H1 (cell line): Measurements from ENCODE around the gene CALD1. TPM values are rescaled to one million over a fixed set of nuclear protein-coding genes. Genes with fewer than 3 reads are reported as not detected.

ENCODE experiments used
- CTCF ChIA-PET: fragments of 300-600 bp; sonication (Branson Sonifier 250); formaldehyde crosslinking; loops from one replicate; lab custom pipeline; 2021; ENCODE audit not compliant: partially characterized antibody; lab: Charles Lee
- POLR2A ChIA-PET: fragments of 300-600 bp; sonication (Branson Sonifier 250); formaldehyde crosslinking; loops from one replicate; lab custom pipeline; 2021; ENCODE audit warnings: inconsistent platforms; ENCODE audit not compliant: partially characterized antibody; lab: Charles Lee
- DNase-seq, 2 experiments: peaks; one replicate each; pipeline versions ENCODE4 v3.0.0 to v3.0.0-alpha.2; 2010 to 2022; ENCODE audit warnings: low spot score in 2 of 2, low read depth in 1 of 2, mixed read lengths in 1 of 2
- FAIRE-seq: peaks from 2 replicates; lab custom pipeline; 2011; peaks lifted over from hg19 to GRCh38; lab: Jason Lieb, UNC
- H2AFZ ChIP-seq: 2 replicates; pipeline ENCODE4 v1.8.1; 2012; ENCODE audit warnings: low read length, inconsistent platforms
- H2AK5ac ChIP-seq: 2 replicates; pipeline ENCODE4 v1.6.1; 2013; ENCODE audit warnings: low read depth, low read length
- H2BK120ac ChIP-seq: replicated peaks from 2 replicates; pipeline ENCODE3; 2013; ENCODE audit warnings: low read depth, low read length, inconsistent platforms
- H2BK12ac ChIP-seq: 2 replicates; pipeline ENCODE4 v1.6.1; 2013; ENCODE audit warnings: low read depth, low read length
- H2BK15ac ChIP-seq: 2 replicates; pipeline ENCODE4 v1.6.1; 2013; ENCODE audit warnings: low read length
- H2BK20ac ChIP-seq: 2 replicates; pipeline ENCODE4 v1.6.1; 2013; ENCODE audit warnings: low read length
- H2BK5ac ChIP-seq: 2 replicates; pipeline ENCODE4 v1.6.1; 2013; ENCODE audit warnings: low read depth, low read length
- H3K14ac ChIP-seq: 2 replicates; pipeline ENCODE4 v1.6.1; 2013; ENCODE audit warnings: inconsistent platforms; ENCODE audit not compliant: insufficient read length
- H3K18ac ChIP-seq: 2 replicates; pipeline ENCODE4 v1.6.1; 2013; ENCODE audit warnings: low read length; ENCODE audit errors: extremely low read depth
- H3K23ac ChIP-seq: 2 replicates; pipeline ENCODE4 v1.6.1; 2013; ENCODE audit warnings: inconsistent platforms; ENCODE audit not compliant: insufficient read length
- H3K23me2 ChIP-seq: 2 replicates; pipeline ENCODE4 v1.6.1; 2013; ENCODE audit warnings: low read depth, low read length
- H3K27ac ChIP-seq: 2 replicates; pipeline ENCODE4 v1.6.1; 2011; ENCODE audit warnings: low read depth, low read length, inconsistent platforms
- H3K27me3 ChIP-seq, 4 experiments: replicated peaks in 1 of 4; 1 replicate in 1 of 4; 2 replicates in 3 of 4; pipeline versions ENCODE4 v1.6.1 to v1.8.1; 2011 to 2013; ENCODE audit warnings: low read length in 3 of 4, mild to moderate bottlenecking in 3 of 4, inconsistent platforms in 2 of 4, mixed read lengths in 2 of 4, moderate library complexity in 1 of 4; ENCODE audit not compliant: control insufficient read depth in 3 of 4, insufficient read depth in 3 of 4; ENCODE audit errors: extremely low read depth in 1 of 4
- H3K36me3 ChIP-seq, 4 experiments: 2 replicates each; pipeline versions ENCODE4 v1.6.1 to v1.8.1; 2011 to 2013; ENCODE audit warnings: mild to moderate bottlenecking in 4 of 4, low read length in 3 of 4, moderate library complexity in 2 of 4, control low read depth in 1 of 4, inconsistent platforms in 1 of 4; ENCODE audit not compliant: insufficient read depth in 4 of 4, control insufficient read depth in 2 of 4
- H3K4ac ChIP-seq: replicated peaks from 2 replicates; pipeline ENCODE3; 2013; ENCODE audit warnings: low read length, low read depth, mixed read lengths, inconsistent platforms; ENCODE audit not compliant: insufficient read length
- H3K4me1 ChIP-seq, 4 experiments: replicated peaks in 1 of 4; 1 replicate in 1 of 4; 2 replicates in 3 of 4; pipeline versions ENCODE4 v1.6.1 to v1.8.1; 2011 to 2013; ENCODE audit warnings: low read length in 3 of 4, inconsistent platforms in 2 of 4, mixed read lengths in 1 of 4; ENCODE audit not compliant: insufficient read depth in 4 of 4, control insufficient read depth in 3 of 4
- H3K4me2 ChIP-seq, 2 experiments: 2 replicates each; pipeline versions ENCODE4 v1.6.1 to v1.8.1; 2011 to 2013; ENCODE audit warnings: low read depth in 2 of 2, low read length in 2 of 2, control low read depth in 1 of 2, inconsistent platforms in 1 of 2, mild to moderate bottlenecking in 1 of 2; ENCODE audit not compliant: insufficient read depth in 1 of 2
- H3K4me3 ChIP-seq, 4 experiments: fragments of 200-600, 300-600 bp in 1 of 4; sonication (generic), shearing (Covaris generic), sonication (Bioruptor Twin) in 1 of 4; 2 replicates each; pipeline versions ENCODE4 v1.5.1 to v1.8.1; 2011 to 2016; ENCODE audit warnings: low read length in 4 of 4, low read depth in 3 of 4, control low read depth in 2 of 4, inconsistent platforms in 2 of 4, mild to moderate bottlenecking in 2 of 4, mixed read lengths in 1 of 4, moderate library complexity in 1 of 4; ENCODE audit not compliant: insufficient read depth in 2 of 4; ENCODE audit errors: extremely low read depth in 1 of 4
- H3K56ac ChIP-seq: replicated peaks from 2 replicates; pipeline ENCODE3; 2013; ENCODE audit warnings: low read depth, mild to moderate bottlenecking, mixed read lengths, low read length, inconsistent platforms; ENCODE audit not compliant: insufficient read length
- H3K79me1 ChIP-seq: 2 replicates; pipeline ENCODE4 v1.6.1; 2013; ENCODE audit warnings: low read depth, low read length, control low read depth
- H3K79me2 ChIP-seq, 2 experiments: 2 replicates each; pipeline versions ENCODE4 v1.6.1 to v1.8.1; 2012 to 2013; ENCODE audit warnings: low read length in 2 of 2, mild to moderate bottlenecking in 2 of 2, inconsistent platforms in 1 of 2; ENCODE audit not compliant: insufficient read depth in 2 of 2, control insufficient read depth in 1 of 2
- H3K9ac ChIP-seq, 4 experiments: replicated peaks in 1 of 4; 1 replicate in 1 of 4; 2 replicates in 3 of 4; pipeline versions ENCODE4 v1.6.1 to v1.8.1; 2011 to 2013; ENCODE audit warnings: low read depth in 3 of 4, low read length in 3 of 4, control low read depth in 2 of 4, mild to moderate bottlenecking in 2 of 4, moderate library complexity in 2 of 4, inconsistent platforms in 1 of 4; ENCODE audit errors: extremely low read depth in 1 of 4
- H3K9me3 ChIP-seq, 2 experiments: 2 replicates each; pipeline versions ENCODE4 v1.6.1 to v1.8.1; 2012 to 2013; ENCODE audit warnings: mild to moderate bottlenecking in 2 of 2, moderate library complexity in 2 of 2, control low read depth in 1 of 2, inconsistent platforms in 1 of 2, low read depth in 1 of 2, low read length in 1 of 2, mixed read lengths in 1 of 2; ENCODE audit not compliant: insufficient read depth in 2 of 2
- H4K20me1 ChIP-seq, 2 experiments: replicated peaks in 1 of 2; 2 replicates each; pipeline versions ENCODE3 to v1.8.1; 2011 to 2013; ENCODE audit warnings: inconsistent platforms in 2 of 2, low read length in 2 of 2, mild to moderate bottlenecking in 1 of 2; ENCODE audit not compliant: insufficient read depth in 2 of 2, control insufficient read depth in 1 of 2
- H4K5ac ChIP-seq: 2 replicates; pipeline ENCODE4 v1.6.1; 2013; ENCODE audit warnings: low read length, low read depth, mixed read lengths, inconsistent platforms; ENCODE audit not compliant: insufficient read length
- H4K8ac ChIP-seq: 2 replicates; pipeline ENCODE4 v1.8.0; 2013; ENCODE audit warnings: mild to moderate bottlenecking, moderate library complexity, low read length, inconsistent platforms; ENCODE audit not compliant: insufficient read depth; ENCODE audit errors: extremely low read depth
- H4K91ac ChIP-seq: replicated peaks from 2 replicates; pipeline ENCODE3; 2013; ENCODE audit warnings: low read length, mixed read lengths, inconsistent platforms; ENCODE audit not compliant: insufficient read length
- CTBP2 ChIP-seq: IDR thresholded peaks from 2 replicates; pipeline ENCODE4 v1.7.0; 2011; ENCODE audit warnings: borderline replicate concordance, mild to moderate bottlenecking, moderate library complexity, mixed read lengths, low read length; ENCODE audit not compliant: insufficient read depth, insufficient read length
- EGR1 ChIP-seq: IDR thresholded peaks from 2 replicates; pipeline ENCODE4 v1.6.1; 2011; ENCODE audit warnings: low read depth, low read length, borderline replicate concordance
- NRF1 ChIP-seq: IDR thresholded peaks from 2 replicates; pipeline ENCODE4 v1.6.1; 2011; ENCODE audit warnings: mild to moderate bottlenecking, low read depth, low read length, improper control_type of control experiment
- RAD21 ChIP-seq, 2 experiments: IDR thresholded peaks in 1 of 2; conservative IDR thresholded peaks in 1 of 2; 2 replicates each; pipeline ENCODE4 v1.6.1; 2011; ENCODE audit warnings: low read depth in 2 of 2, low read length in 2 of 2, improper control_type of control experiment in 1 of 2, inconsistent platforms in 1 of 2, mild to moderate bottlenecking in 1 of 2, moderate library complexity in 1 of 2
- SP2 ChIP-seq: IDR thresholded peaks from 2 replicates; pipeline ENCODE4 v1.6.1; 2012; ENCODE audit warnings: mild to moderate bottlenecking, low read length, inconsistent platforms
- TAF1 ChIP-seq: IDR thresholded peaks from 2 replicates; pipeline ENCODE4 v1.6.1; 2011; ENCODE audit warnings: mild to moderate bottlenecking, low read depth, low read length
- TBP ChIP-seq: IDR thresholded peaks from 2 replicates; pipeline ENCODE4 v1.6.1; 2011; ENCODE audit warnings: low read depth, low read length, improper control_type of control experiment
- TEAD4 ChIP-seq: IDR thresholded peaks from 2 replicates; pipeline ENCODE4 v1.6.1; 2012; ENCODE audit warnings: low read depth, low read length, inconsistent platforms, mixed read lengths
- USF2 ChIP-seq: IDR thresholded peaks from 2 replicates; pipeline ENCODE4 v1.6.1; 2011; ENCODE audit warnings: low read length, improper control_type of control experiment
- WGBS, 2 experiments: shearing (Covaris generic) in 1 of 2; methylation state at CpG; one replicate each; pipeline versions ENCODE4 v1.1.6 to v1.1.7; 2013 to 2015; ENCODE audit warnings: low lambda C conversion rate in 2 of 2, mixed read lengths in 2 of 2, inconsistent platforms in 1 of 2, low coverage in 1 of 2, missing lambda C conversion rate in 1 of 2; ENCODE audit not compliant: insufficient replicate concordance in 2 of 2, insufficient coverage in 1 of 2, insufficient read length in 1 of 2; ENCODE audit errors: extremely low coverage in 1 of 2, missing lambda C conversion rate in 1 of 2; 5-methylcytosine and 5-hydroxymethylcytosine counted together
- polyA plus RNA-seq, 7 experiments: library from polyadenylated mRNA; depleted of rRNA in 3 of 7; stranded (reverse) in 5 of 7; unstranded in 2 of 7; fragments of >200 nt in 5 of 7; fragments of 200-250 nt in 2 of 7; gene quantifications; 1 replicate in 5 of 7; 2 replicates in 1 of 7; 4 replicates in 1 of 7; pipeline versions ENCODE4 v1.2.1 to v1.2.3, GENCODE V29; 2011 to 2013; ENCODE audit warnings: missing spikeins in 2 of 7, mixed read lengths in 2 of 7
- total RNA-seq: library from RNA; stranded (reverse); fragmentation: NEBNext Ultra II Directional; extraction: Animal tissue kit (Norgen Biotek cat#: 25700); gene quantifications from 2 replicates; pipeline ENCODE4 v1.2.1, GENCODE V29; 2021

Gene CALD1
- total and polyA plus RNA-seq, 2 of the 8 experiments (the other 6 are each of a cell fraction or from before 2014, with no cell fraction given), result 34.3 to 177 TPM

DNA sequence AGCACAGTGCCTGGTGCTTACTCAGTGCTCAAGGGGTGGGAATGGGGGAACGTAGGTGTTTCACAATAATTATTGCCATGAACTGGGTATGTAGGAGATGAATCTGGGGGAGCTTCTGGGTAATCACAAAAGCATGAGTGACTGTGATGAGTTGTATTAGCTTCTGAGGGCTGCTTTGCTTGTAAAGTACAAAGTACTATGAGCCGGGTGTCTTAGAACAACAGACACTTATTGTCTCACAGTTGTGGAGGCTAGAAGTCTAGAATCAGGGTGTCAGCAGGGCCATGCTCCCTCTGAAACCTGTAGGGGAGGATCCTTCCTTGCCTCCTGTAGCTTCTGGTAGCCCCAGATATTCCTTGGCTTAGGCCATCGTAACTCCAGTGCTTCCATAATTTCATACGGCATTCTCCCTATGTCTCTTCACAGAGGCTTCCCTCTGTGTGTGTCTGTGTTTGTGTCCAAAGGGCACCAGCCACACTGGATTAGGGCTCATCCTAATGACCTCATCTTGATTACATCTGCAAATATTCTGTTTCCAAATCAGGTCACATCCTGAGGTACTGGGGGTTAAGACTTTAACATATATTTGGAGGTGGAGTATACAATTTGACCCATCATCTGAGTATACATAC, 122.1 kb downstream of the CALD1 start:
- FAIRE-seq (no peak), DNase-seq (no peak)
- Histone ChIP-seq H3K9me3 (no peaks in the 10 kb centered on the region), H4K8ac (no peak overlapping the region), H3K23ac (no peak overlapping the region), H3K14ac (no peak overlapping the region), H3K23me2 (no peaks in the 10 kb centered on the region), H3K4me1 (peaks cover 0 to 3% (median 0%) of the 10 kb centered on the region in 4 experiments; a peak in 1 of 7 replicates), H2AFZ (no peak overlapping the region), H2BK12ac (no peak overlapping the region), H2BK5ac (no peak overlapping the region; the same call in 1 of the 2 replicates), H2AK5ac (0 out of 2 replicates have a peak overlapping the region, but pooled peaks have one; percentile 46), H4K5ac (no peak overlapping the region), H3K18ac (no peak overlapping the region), H3K79me1 (no peaks in the 10 kb centered on the region; the same call in 1 of the 2 replicates), H2BK15ac (no peak overlapping the region), H4K20me1 (peaks cover 0 to 3% of the 10 kb centered on the region in 2 experiments), H3K27ac (no peak overlapping the region), H2BK20ac (no peak overlapping the region), H3K56ac (no peak overlapping the region), H3K4ac (no peak overlapping the region), H4K91ac (no peak overlapping the region), H2BK120ac (no peak overlapping the region), H3K9ac (no peak overlapping the region), H3K36me3 (no peaks in the 10 kb centered on the region), H3K79me2 (peaks cover 0 to 19% of the 10 kb centered on the region in 2 experiments; a peak in 2 of 4 replicates), H3K4me2 (no peak overlapping the region), H3K27me3 (no peaks in the 10 kb centered on the region), H3K4me3 (no peak overlapping the region)
- 81% methylated on average over 4 of the region's 4 CpGs; no CpG with 5 or more reads in 1 of the 2 experiments for WGBS, 2 experiments
- TF ChIP-seq SP2, result no peak
- TF ChIP-seq CTBP2, result no peak
- TF ChIP-seq EGR1, result no peak
- no peak for TF ChIP-seq USF2
- TF ChIP-seq TBP, result no peak
- no peak for TF ChIP-seq RAD21 (IDR thresholded peaks at IDR 0.05 in 1 of 2, conservative IDR thresholded peaks at IDR 0.05 in 1 of 2; ENCODE audit: low read depth in 2 of 2, low read length in 2 of 2)
- TF ChIP-seq NRF1, result no peak
- TF ChIP-seq TAF1, result no peak
- no peak for TF ChIP-seq TEAD4
- ChIA-PET POLR2A (no interaction called here), CTCF (interaction anchor here (0.7 kb wide), 1 partner anchor 114 kb away, joined by 3 read pairs; no protein-coding TSS in a partner anchor)
